SH-SY5Y (cell line): ENCODE measurements around the gene OSBPL2.

Experiments used
- GATA2 ChIP-seq: IDR thresholded peaks from 2 replicates; pipeline ENCODE4 v1.6.1; 2011; ENCODE audit warnings: mild to moderate bottlenecking, low read depth, low read length
- GATA3 ChIP-seq: IDR thresholded peaks from 2 replicates; pipeline ENCODE4 v1.6.1; 2011; ENCODE audit warnings: low read depth, mild to moderate bottlenecking, low read length, moderate library complexity

DNA sequence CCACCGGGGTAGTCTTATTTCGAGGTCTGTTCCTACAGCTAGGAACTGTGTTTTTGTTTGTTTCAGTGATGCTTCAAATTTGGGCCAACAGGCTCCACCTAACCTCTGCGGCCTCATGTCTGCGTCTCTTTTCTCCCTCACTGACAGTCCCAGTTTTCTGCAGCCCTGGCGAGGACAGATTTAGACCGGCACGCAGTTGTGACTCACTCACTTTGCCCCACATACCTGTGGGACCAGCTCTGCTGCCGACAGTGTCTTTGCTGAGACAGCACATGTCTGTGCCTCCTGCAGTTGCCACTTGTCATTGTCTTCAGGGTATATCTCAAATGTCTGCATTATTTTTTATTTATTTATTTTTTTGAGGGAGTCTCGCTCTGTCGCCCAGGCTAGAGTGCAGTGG lies 29.2 kb downstream of the OSBPL2 start:
- no peak for TF ChIP-seq GATA2
- no peak for TF ChIP-seq GATA3
